Lung (tissue), 12 donors: ENCODE measurements around the gene ATXN7L2. TPM values are rescaled to one million over a fixed set of nuclear protein-coding genes. Genes with fewer than 3 reads are reported as not detected.

Experiments
- ATAC-seq: fragments of 200-7000 bp; cut with Tn5 transposase; one replicate; pipeline ENCODE4 v1.9.1; 2020; ENCODE audit warnings: moderate number of reproducible peaks; ENCODE audit not compliant: insufficient read depth, low FRiP score
- DNase-seq, 3 donors: peaks; one replicate each; pipeline ENCODE4 v3.0.0-alpha.2; 2013 to 2017
- H3K27ac ChIP-seq, 2 donors: one replicate each; pipeline ENCODE4 v1.5.1; 2013; ENCODE audit warnings: mild to moderate bottlenecking in 2 of 2, moderate library complexity in 2 of 2, control low read depth in 1 of 2, inconsistent platforms in 1 of 2, low read depth in 1 of 2, low read length in 1 of 2
- H3K27me3 ChIP-seq, 3 donors: one replicate each; pipeline ENCODE4 v1.5.1; 2013; ENCODE audit warnings: low read length in 2 of 3; ENCODE audit not compliant: control insufficient read depth in 3 of 3, insufficient read depth in 3 of 3
- H3K36me3 ChIP-seq, 4 donors: one replicate each; pipeline ENCODE4 v1.5.1; 2013; ENCODE audit warnings: low read length in 4 of 4, mild to moderate bottlenecking in 1 of 4, moderate library complexity in 1 of 4; ENCODE audit not compliant: control insufficient read depth in 4 of 4, insufficient read depth in 4 of 4
- H3K4me1 ChIP-seq, 5 donors: one replicate each; pipeline ENCODE4 v1.5.1; 2013; ENCODE audit warnings: low read length in 5 of 5, mild to moderate bottlenecking in 2 of 5, moderate library complexity in 1 of 5; ENCODE audit not compliant: control insufficient read depth in 5 of 5, insufficient read depth in 5 of 5
- H3K4me3 ChIP-seq: one replicate; pipeline ENCODE4 v1.5.1; 2013; ENCODE audit warnings: mild to moderate bottlenecking, control low read depth, moderate library complexity
- H3K9ac ChIP-seq, 2 donors: one replicate each; pipeline ENCODE4 v1.5.1; 2013; ENCODE audit warnings: low read length in 2 of 2, control low read depth in 1 of 2; ENCODE audit not compliant: insufficient read depth in 1 of 2
- H3K9me3 ChIP-seq, 4 donors: one replicate each; pipeline ENCODE4 v1.5.1; 2013; ENCODE audit warnings: low read length in 3 of 4, mild to moderate bottlenecking in 1 of 4, moderate library complexity in 1 of 4; ENCODE audit not compliant: control insufficient read depth in 4 of 4, insufficient read depth in 3 of 4
- CTCF ChIP-seq: IDR thresholded peaks from 2 replicates; pipeline ENCODE4 v1.5.1; 2012; ENCODE audit warnings: mild to moderate bottlenecking; ENCODE audit errors: control extremely low read depth, extremely low read depth
- WGBS, 2 donors: extraction: QIAGEN DNeasy Blood & Tissue Kit; methylation state at CpG; one replicate each; pipeline ENCODE4 v1.1.7; 2013; 5-methylcytosine and 5-hydroxymethylcytosine counted together
- polyA plus RNA-seq, 2 donors: library from polyadenylated mRNA; stranded (reverse); fragments of 200-250 nt; gene quantifications; one replicate each; pipeline ENCODE4 v1.2.1, GENCODE V29; 2013
- total RNA-seq, 2 donors: library from RNA; depleted of rRNA in 1 of 2; stranded (reverse); fragments of >200 nt in 1 of 2; gene quantifications; one replicate each; pipeline ENCODE4 v1.2.1, GENCODE V29; 2014 to 2021
- donor health status: control.
- donor health status: control.
- donor health status: Bipolar disorder and iron deficiency.
- donor health status: healthy.
- donor health status: DM: yes; HTN: yes; CAD: no.

ATXN7L2 gene
- total and polyA plus RNA-seq, 4 donors: 2.6 to 6.0 (median 4.4) TPM

- 81 to 90% methylated on average over 9 of the region's 9 CpGs for WGBS, 2 donors
- ATAC-seq (no peak), DNase-seq (no peak)
- Histone ChIP-seq H3K27ac (no peak overlapping the region), H3K27me3 (no peaks in the 10 kb centered on the region), H3K4me1 (peaks cover 0 to 25% (median 12%) of the 10 kb centered on the region in 5 donors), H3K9me3 (no peaks in the 10 kb centered on the region), H3K9ac (no peak overlapping the region), H3K36me3 (no peaks in the 10 kb centered on the region), H3K4me3 (no peak overlapping the region)
- no peak for TF ChIP-seq CTCF
These were observed 44.4 kb downstream of the ATXN7L2 start for GRCh38 chr1:109527846-109528695.

- DNase-seq: no peak
- no peak for ATAC-seq
- H3K9ac ChIP-seq: no peak overlapping the region
- no peaks in the 10 kb centered on the region for H3K27me3 ChIP-seq
- no peak overlapping the region for H3K27ac ChIP-seq
- H3K4me3 ChIP-seq: no peak overlapping the region
- no peaks in the 10 kb centered on the region for H3K36me3 ChIP-seq
- TF ChIP-seq CTCF: no peak
- H3K4me1 ChIP-seq: peaks cover 0 to 25% (median 12%) of the 10 kb centered on the region in 5 donors
- WGBS, 2 donors: 89 to 98% methylated on average over 3 of the region's 3 CpGs
- H3K9me3 ChIP-seq: no peaks in the 10 kb centered on the region
These were observed 45.0 kb downstream of the ATXN7L2 start for GRCh38 chr1:109528712-109529111.

- no peaks in the 10 kb centered on the region for H3K36me3 ChIP-seq
- ATAC-seq: no peak
- H3K27me3 ChIP-seq: no peaks in the 10 kb centered on the region
- WGBS, 2 donors: 72 to 80% methylated on average over 8 of the region's 8 CpGs
- peak in 1 of 3 donors; percentile 29 for DNase-seq
- H3K9ac ChIP-seq: peak overlapping the region in 1 of 2 donors; percentile 17
- no peak for TF ChIP-seq CTCF
- peaks cover 0 to 25% (median 12%) of the 10 kb centered on the region in 5 donors for H3K4me1 ChIP-seq
- H3K4me3 ChIP-seq: no peak overlapping the region
- H3K27ac ChIP-seq: no peak overlapping the region
- no peaks in the 10 kb centered on the region for H3K9me3 ChIP-seq
These were observed 46.3 kb downstream of the ATXN7L2 start for GRCh38 chr1:109529881-109530456.
